ENCODE results near the gene SYT8. TPM values are rescaled to one million over a fixed set of nuclear protein-coding genes. Genes with fewer than 3 reads are reported as not detected.
A peak's percentile ranks its signal among the peaks of the same experiment; 100 is the strongest.

SYT8 gene
- total RNA-seq, 4 donors from 2014 or later, result 1.4 to 4.1 TPM; not detected in 2

DNA sequence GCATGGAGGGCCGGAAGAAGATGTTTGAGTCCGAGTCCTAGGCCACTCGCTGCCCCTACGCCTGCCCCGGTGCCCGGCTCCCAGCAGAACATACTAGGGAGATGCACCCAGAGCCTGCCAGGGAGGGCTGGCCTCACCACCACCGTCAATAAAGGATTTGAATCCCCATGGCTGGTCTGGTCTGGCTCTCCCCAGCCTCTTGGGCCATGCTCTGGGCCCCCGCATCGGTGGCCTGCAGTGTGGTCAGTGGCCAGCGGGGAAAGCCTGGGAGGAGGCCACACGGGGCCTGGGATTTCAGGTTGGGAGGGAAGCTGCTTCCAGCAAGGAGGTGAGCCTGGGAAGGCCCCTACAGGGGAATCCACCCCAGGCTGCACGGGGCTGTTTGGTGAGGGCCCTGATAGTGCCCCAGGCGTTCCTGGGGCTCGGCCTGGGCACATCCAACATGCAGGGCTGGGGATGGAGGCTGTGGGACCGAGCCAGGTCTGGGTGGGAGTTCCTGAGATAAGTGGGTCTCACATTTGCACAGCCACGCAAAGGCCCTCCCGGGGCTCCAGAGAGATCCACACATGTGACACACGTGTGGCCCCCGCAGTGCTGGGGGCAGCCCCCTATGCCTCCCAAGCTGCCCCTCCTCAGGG is 6.8 kb downstream of the SYT8 start:
- Histone ChIP-seq H3K36me3 (no peaks in the 10 kb centered on the region), H3K27me3 (no peaks in the 10 kb centered on the region), H3K27ac (no peak overlapping the region), H3K9me3 (no peaks in the 10 kb centered on the region), H3K4me3 (no peak overlapping the region), H3K4me1 (peaks cover 0 to 16% (median 8%) of the 10 kb centered on the region in 4 donors)
- in situ Hi-C loops (cut with MboI; ENCODE audit: low pct_ligation_motif_present in 1 of 4, low pct_unique_long_range_greater_than_20kb in 1 of 4, low sequenced_read_pairs in 3 of 4) (no loop called here), intact Hi-C loops (cut with DNase I; ENCODE audit: low total_unique reads) (no loop called here)
- WGBS, 2 donors (ENCODE audit: low coverage in 1 of 2), result 88% methylated on average over 14 of the region's 19 CpGs; no CpG with 5 or more reads in 1 of the 2 donors
- no peak for DNase-seq
- no peak for TF ChIP-seq POLR2A (IDR thresholded peaks at IDR 0.05)
- TF ChIP-seq EP300 (IDR thresholded peaks at IDR 0.05; ENCODE audit: low read depth), result no peak
- TF ChIP-seq POLR2AphosphoS5 (IDR thresholded peaks at IDR 0.05), result no peak
- TF ChIP-seq, protein P1, sequence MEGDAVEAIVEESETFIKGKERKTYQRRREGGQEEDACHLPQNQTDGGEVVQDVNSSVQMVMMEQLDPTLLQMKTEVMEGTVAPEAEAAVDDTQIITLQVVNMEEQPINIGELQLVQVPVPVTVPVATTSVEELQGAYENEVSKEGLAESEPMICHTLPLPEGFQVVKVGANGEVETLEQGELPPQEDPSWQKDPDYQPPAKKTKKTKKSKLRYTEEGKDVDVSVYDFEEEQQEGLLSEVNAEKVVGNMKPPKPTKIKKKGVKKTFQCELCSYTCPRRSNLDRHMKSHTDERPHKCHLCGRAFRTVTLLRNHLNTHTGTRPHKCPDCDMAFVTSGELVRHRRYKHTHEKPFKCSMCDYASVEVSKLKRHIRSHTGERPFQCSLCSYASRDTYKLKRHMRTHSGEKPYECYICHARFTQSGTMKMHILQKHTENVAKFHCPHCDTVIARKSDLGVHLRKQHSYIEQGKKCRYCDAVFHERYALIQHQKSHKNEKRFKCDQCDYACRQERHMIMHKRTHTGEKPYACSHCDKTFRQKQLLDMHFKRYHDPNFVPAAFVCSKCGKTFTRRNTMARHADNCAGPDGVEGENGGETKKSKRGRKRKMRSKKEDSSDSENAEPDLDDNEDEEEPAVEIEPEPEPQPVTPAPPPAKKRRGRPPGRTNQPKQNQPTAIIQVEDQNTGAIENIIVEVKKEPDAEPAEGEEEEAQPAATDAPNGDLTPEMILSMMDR (IDR thresholded peaks at IDR 0.05), result no peak

DNA sequence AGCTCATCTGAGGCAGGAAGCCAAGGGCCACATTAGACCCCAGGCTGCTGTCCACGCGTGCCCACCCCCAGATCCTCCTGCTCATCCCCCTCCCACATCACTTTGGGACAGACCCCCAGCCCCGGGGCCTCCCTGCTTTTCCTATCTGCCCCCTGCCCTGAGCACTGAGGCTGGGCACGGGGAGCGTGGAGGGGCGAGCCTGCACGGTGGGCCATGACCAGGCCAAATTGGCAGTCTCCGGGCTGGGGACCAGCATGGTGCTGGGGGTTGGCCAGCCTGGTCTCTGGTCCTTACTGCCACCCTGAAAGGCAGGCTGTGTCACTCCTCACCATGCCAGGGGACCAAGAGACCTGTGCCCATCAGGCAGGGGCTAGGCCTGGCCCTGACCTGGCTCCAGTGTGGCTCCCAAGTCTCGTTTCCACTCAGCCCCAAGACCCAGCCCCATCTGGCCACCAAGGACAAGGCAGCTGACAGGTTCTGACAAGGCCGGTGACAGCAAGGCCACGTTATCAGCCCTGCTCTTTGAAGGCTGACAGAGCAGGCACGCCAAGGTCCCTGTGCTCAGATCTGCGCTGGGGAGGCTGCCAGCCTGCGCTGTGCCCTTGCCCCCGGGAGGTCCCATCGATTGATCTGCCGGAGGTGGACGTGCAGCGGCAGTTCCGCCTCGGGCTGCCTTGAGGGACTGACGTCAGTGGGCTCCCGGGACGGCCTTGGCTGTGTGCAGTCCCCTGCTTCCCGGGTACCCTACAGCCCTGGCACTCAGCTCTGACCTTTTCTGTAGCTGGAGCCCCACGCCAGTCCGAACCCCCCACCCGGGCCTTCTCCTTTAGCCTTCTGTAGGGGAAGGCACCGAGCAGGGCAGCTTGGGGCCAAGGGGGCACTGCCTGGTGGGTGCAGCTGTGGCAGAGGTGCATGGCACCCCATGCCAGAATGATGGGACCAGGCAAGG is 7.6 kb downstream of the SYT8 start:
- in situ Hi-C loops (cut with MboI; ENCODE audit: low pct_ligation_motif_present in 1 of 4, low pct_unique_long_range_greater_than_20kb in 1 of 4, low sequenced_read_pairs in 3 of 4), result no loop called here
- no peak overlapping the region for H3K4me3 ChIP-seq
- no peaks in the 10 kb centered on the region for H3K9me3 ChIP-seq
- no peaks in the 10 kb centered on the region for H3K27me3 ChIP-seq
- intact Hi-C loops (cut with DNase I; ENCODE audit: low total_unique reads), result no loop called here
- H3K27ac ChIP-seq, result no peak overlapping the region
- no peak for DNase-seq
- WGBS, 2 donors (ENCODE audit: low coverage in 1 of 2), result 93% methylated on average over 25 of the region's 29 CpGs; no CpG with 5 or more reads in 1 of the 2 donors
- TF ChIP-seq POLR2AphosphoS5 (IDR thresholded peaks at IDR 0.05) (no peak), POLR2A (IDR thresholded peaks at IDR 0.05) (no peak), EP300 (IDR thresholded peaks at IDR 0.05; ENCODE audit: low read depth) (no peak)
- TF ChIP-seq, protein P1 (IDR thresholded peaks at IDR 0.05), result no peak
- H3K36me3 ChIP-seq, result no peaks in the 10 kb centered on the region
- peaks cover 0 to 16% (median 8%) of the 10 kb centered on the region in 4 donors for H3K4me1 ChIP-seq

DNA sequence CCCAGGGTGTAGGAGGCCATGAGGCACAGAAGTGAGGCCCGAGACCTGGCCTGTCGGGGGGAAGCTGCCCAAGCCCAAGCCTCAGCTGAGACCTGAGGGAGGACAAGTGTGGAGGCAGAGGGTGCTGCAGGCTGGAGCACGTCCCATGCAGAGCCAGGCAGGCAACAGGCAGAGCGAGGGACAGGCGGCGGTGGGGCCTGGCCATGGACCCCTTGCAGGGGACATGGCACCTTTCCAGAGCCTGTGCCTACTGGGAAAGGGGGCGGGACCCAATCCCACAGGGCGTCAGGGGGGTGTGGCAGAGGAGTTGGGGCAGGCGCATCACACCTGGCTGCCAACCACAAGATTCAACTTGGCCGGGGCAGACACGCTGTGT is 8.3 kb downstream of the SYT8 start:
- H3K9me3 ChIP-seq, result no peaks in the 10 kb centered on the region
- H3K27me3 ChIP-seq, result no peaks in the 10 kb centered on the region
- DNase-seq, result no peak
- intact Hi-C loops (cut with DNase I; ENCODE audit: low total_unique reads), result no loop called here
- TF ChIP-seq, protein P1 (IDR thresholded peaks at IDR 0.05), result no peak
- TF ChIP-seq POLR2A (IDR thresholded peaks at IDR 0.05), result no peak
- no peak for TF ChIP-seq POLR2AphosphoS5 (IDR thresholded peaks at IDR 0.05)
- no peak for TF ChIP-seq EP300 (IDR thresholded peaks at IDR 0.05; ENCODE audit: low read depth)
- 76 to 100% methylated on average over 3 to 10 of the region's 11 CpGs for WGBS, 2 donors (ENCODE audit: low coverage in 1 of 2)
- peaks cover 0 to 12% (median 5%) of the 10 kb centered on the region in 4 donors for H3K4me1 ChIP-seq
- no peak overlapping the region for H3K27ac ChIP-seq
- H3K36me3 ChIP-seq, result no peaks in the 10 kb centered on the region
- in situ Hi-C loops (cut with MboI; ENCODE audit: low pct_ligation_motif_present in 1 of 4, low pct_unique_long_range_greater_than_20kb in 1 of 4, low sequenced_read_pairs in 3 of 4), result no loop called here
- H3K4me3 ChIP-seq, result no peak overlapping the region

DNA sequence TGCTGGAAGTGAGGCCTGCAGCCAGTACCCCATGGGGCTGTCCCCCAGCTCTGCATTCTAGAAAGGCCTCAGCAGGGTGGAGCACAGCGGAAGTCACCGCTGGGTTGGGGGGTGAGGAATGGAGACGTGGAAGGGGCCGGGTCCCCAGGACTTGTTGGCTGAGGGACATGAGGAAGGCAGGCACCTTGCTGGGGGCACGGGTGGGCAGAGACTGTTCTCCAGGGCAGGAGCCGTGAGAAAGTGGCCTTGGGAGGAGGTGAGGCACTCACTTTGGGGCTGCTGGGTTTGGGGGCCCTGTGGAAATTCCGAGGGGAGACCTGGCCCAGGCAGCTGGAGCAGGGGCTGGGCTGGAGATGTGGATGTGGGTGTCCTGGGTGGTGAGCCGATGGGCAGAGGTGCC is 9.0 kb downstream of the SYT8 start:
- in situ Hi-C loops (cut with MboI; ENCODE audit: low pct_ligation_motif_present in 1 of 4, low pct_unique_long_range_greater_than_20kb in 1 of 4, low sequenced_read_pairs in 3 of 4), result no loop called here
- Histone ChIP-seq H3K27me3 (no peaks in the 10 kb centered on the region), H3K27ac (peak overlapping the region in 1 of 4 donors; percentile 2), H3K9me3 (no peaks in the 10 kb centered on the region), H3K4me3 (no peak overlapping the region), H3K4me1 (peaks cover 0 to 12% (median 5%) of the 10 kb centered on the region in 4 donors), H3K36me3 (no peaks in the 10 kb centered on the region)
- intact Hi-C loops (cut with DNase I; ENCODE audit: low total_unique reads), result no loop called here
- DNase-seq, result no peak
- TF ChIP-seq EP300 (IDR thresholded peaks at IDR 0.05; ENCODE audit: low read depth), result no peak
- 87 to 92% methylated on average over 4 to 8 of the region's 8 CpGs for WGBS, 2 donors (ENCODE audit: low coverage in 1 of 2)

Data from transverse colon (tissue), 4 donors.